HepG2 (cell line): ENCODE results near the gene FAF2. TPM values are rescaled to one million over a fixed set of nuclear protein-coding genes. Genes with fewer than 3 reads are reported as not detected.

ENCODE experiments used
- AGO2 ChIP-seq: fragments of 200-400 bp; formaldehyde crosslinking; optimal IDR thresholded peaks from 2 replicates; pipeline ENCODE3; 2017; ENCODE audit warnings: mild to moderate bottlenecking, low read depth, low read length, moderate library complexity
- BHLHE40 ChIP-seq: IDR thresholded peaks from 2 replicates; pipeline ENCODE4 v1.6.1; 2011; ENCODE audit warnings: low read length, improper control_type of control experiment
- GABPB1 ChIP-seq: IDR thresholded peaks from 2 replicates; pipeline ENCODE4 v1.6.1; 2016; ENCODE audit warnings: mild to moderate bottlenecking, missing genetic modification reagents, moderate library complexity, missing compliant biosample characterization
- HNF4A ChIP-seq: sonication (generic); formaldehyde crosslinking; IDR thresholded peaks from 2 replicates; pipeline ENCODE4 v1.4.0; 2020; ENCODE audit warnings: missing genetic modification reagents
- HNRNPUL1 ChIP-seq: fragments of 200-400 bp; formaldehyde crosslinking; IDR thresholded peaks from 2 replicates; pipeline ENCODE4 v1.6.1; 2017; ENCODE audit warnings: low read depth, mild to moderate bottlenecking, low read length, moderate library complexity
- HOXA3 ChIP-seq: sonication (generic); formaldehyde crosslinking; IDR thresholded peaks from 2 replicates; pipeline ENCODE4 v1.5.0; 2020; ENCODE audit warnings: missing genetic modification reagents
- KLF16 ChIP-seq, 2 experiments: sonication (generic) in 1 of 2; formaldehyde crosslinking in 1 of 2; IDR thresholded peaks; 2 replicates each; pipeline versions ENCODE4 v1.6.1 to v1.8.0; 2016 to 2023; ENCODE audit warnings: missing genetic modification reagents in 2 of 2, missing compliant biosample characterization in 1 of 2
- MAFF ChIP-seq: IDR thresholded peaks from 2 replicates; pipeline ENCODE4 v1.6.1; 2011; ENCODE audit warnings: low read depth, low read length, improper control_type of control experiment
- RARA ChIP-seq: IDR thresholded peaks from 2 replicates; pipeline ENCODE4 v1.6.1; 2016; ENCODE audit warnings: missing genetic modification reagents, missing compliant biosample characterization
- SMC3 ChIP-seq: IDR thresholded peaks from 2 replicates; pipeline ENCODE4 v1.6.1; 2011; ENCODE audit warnings: low read length, improper control_type of control experiment
- ZKSCAN1 ChIP-seq: fragments of 150-350 bp; IDR thresholded peaks from 2 replicates; pipeline ENCODE4 v1.6.1; 2014; ENCODE audit warnings: low read length
- polyA plus RNA-seq, 8 experiments: library from polyadenylated mRNA; depleted of rRNA in 3 of 8; stranded (reverse) in 7 of 8; unstranded in 1 of 8; fragments of >200 nt; fragmentation: Illumina TruSeq in 4 of 8; extraction: Trizol in 4 of 8; gene quantifications; 2 replicates each; pipeline versions ENCODE4 v1.2.1 to v1.2.3, GENCODE V29; 2011 to 2016; ENCODE audit warnings: low read depth in 4 of 8, missing spikeins in 1 of 8, mixed read lengths in 1 of 8; ENCODE audit not compliant: insufficient read depth in 1 of 8
- total RNA-seq, 5 experiments: library from RNA; depleted of rRNA; stranded (reverse); fragments of >200 nt; fragmentation: Illumina TruSeq; extraction: Trizol; gene quantifications; 2 replicates each; pipeline ENCODE4 v1.2.3, GENCODE V29; 2016; ENCODE audit warnings: low read depth in 1 of 5
- TF ChIP-seq, protein P1 (sequence below): sonication (generic); formaldehyde crosslinking; IDR thresholded peaks from 2 replicates; pipeline ENCODE4 v1.5.0; 2020; ENCODE audit warnings: mild to moderate bottlenecking, missing genetic modification reagents, borderline replicate concordance
- TF ChIP-seq, protein P2 (sequence below): IDR thresholded peaks from 2 replicates; pipeline ENCODE4 v1.4.0; 2020; ENCODE audit warnings: mild to moderate bottlenecking, missing genetic modification reagents
- TF ChIP-seq, protein P3 (sequence below): sonication (generic); formaldehyde crosslinking; conservative IDR thresholded peaks from 2 replicates; pipeline ENCODE4 v1.4.0; 2020; ENCODE audit warnings: missing genetic modification reagents
- TF ChIP-seq, protein P4 (sequence below), 2 experiments: sonication (generic) in 1 of 2; formaldehyde crosslinking in 1 of 2; IDR thresholded peaks; 2 replicates each; pipeline versions ENCODE4 v1.6.1 to v1.9.0; 2014 to 2022; ENCODE audit warnings: antibody characterized with exemption in 1 of 2, borderline replicate concordance in 1 of 2, inconsistent platforms in 1 of 2, low read depth in 1 of 2, missing genetic modification reagents in 1 of 2

The FAF2 gene
- total and polyA plus RNA-seq, 2 of the 13 experiments (the other 11 are each of a cell fraction or from before 2014, with no cell fraction given): 27.8 to 34.3 TPM

DNA sequence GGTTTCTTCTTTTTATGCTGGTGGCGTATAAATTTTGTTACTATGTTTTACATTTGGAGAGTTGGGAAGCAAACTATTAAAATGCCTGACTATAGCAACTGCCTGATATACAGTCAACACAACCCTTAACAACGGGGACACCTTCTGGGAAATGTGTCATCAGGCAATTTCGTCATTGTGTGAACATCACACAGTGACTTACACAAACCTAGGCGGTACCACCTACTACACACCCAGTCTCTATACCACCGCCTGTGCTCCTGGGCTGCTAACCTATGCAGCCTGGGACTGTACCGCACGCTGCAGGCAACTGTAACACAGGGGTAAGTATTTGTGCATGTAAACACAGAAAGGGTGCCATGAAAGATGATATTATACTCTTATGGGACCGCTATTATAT, 99.6 kb downstream of the FAF2 start (continued):
- TF ChIP-seq AGO2: no peak
- 0 out of 4 replicates have a peak, but pooled peaks of 1 of the 2 experiments have one; percentile 50 for TF ChIP-seq KLF16 (CRISPR knock-in tag; IDR thresholded peaks at IDR 0.05)
- peak; percentile 40; the same call in 1 of the 2 replicates for TF ChIP-seq RARA (CRISPR knock-in tag)
- TF ChIP-seq, protein P1, sequence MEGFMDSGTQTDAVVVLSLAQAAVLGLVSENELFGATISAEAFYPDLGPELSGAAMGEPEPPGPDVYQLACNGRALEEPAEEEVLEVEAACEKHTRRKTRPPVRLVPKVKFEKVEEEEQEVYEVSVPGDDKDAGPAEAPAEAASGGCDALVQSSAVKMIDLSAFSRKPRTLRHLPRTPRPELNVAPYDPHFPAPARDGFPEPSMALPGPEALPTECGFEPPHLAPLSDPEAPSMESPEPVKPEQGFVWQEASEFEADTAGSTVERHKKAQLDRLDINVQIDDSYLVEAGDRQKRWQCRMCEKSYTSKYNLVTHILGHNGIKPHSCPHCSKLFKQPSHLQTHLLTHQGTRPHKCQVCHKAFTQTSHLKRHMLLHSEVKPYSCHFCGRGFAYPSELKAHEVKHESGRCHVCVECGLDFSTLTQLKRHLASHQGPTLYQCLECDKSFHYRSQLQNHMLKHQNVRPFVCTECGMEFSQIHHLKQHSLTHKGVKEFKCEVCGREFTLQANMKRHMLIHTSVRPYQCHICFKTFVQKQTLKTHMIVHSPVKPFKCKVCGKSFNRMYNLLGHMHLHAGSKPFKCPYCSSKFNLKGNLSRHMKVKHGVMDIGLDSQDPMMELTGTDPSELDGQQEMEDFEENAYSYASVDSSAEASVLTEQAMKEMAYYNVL (CRISPR knock-in tag): no peak
- peak; percentile 35; the same call in 1 of the 2 replicates for TF ChIP-seq HOXA3 (CRISPR knock-in tag)
- TF ChIP-seq GABPB1 (CRISPR knock-in tag): no peak
- TF ChIP-seq, protein P2, sequence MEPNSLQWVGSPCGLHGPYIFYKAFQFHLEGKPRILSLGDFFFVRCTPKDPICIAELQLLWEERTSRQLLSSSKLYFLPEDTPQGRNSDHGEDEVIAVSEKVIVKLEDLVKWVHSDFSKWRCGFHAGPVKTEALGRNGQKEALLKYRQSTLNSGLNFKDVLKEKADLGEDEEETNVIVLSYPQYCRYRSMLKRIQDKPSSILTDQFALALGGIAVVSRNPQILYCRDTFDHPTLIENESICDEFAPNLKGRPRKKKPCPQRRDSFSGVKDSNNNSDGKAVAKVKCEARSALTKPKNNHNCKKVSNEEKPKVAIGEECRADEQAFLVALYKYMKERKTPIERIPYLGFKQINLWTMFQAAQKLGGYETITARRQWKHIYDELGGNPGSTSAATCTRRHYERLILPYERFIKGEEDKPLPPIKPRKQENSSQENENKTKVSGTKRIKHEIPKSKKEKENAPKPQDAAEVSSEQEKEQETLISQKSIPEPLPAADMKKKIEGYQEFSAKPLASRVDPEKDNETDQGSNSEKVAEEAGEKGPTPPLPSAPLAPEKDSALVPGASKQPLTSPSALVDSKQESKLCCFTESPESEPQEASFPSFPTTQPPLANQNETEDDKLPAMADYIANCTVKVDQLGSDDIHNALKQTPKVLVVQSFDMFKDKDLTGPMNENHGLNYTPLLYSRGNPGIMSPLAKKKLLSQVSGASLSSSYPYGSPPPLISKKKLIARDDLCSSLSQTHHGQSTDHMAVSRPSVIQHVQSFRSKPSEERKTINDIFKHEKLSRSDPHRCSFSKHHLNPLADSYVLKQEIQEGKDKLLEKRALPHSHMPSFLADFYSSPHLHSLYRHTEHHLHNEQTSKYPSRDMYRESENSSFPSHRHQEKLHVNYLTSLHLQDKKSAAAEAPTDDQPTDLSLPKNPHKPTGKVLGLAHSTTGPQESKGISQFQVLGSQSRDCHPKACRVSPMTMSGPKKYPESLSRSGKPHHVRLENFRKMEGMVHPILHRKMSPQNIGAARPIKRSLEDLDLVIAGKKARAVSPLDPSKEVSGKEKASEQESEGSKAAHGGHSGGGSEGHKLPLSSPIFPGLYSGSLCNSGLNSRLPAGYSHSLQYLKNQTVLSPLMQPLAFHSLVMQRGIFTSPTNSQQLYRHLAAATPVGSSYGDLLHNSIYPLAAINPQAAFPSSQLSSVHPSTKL (CRISPR knock-in tag): peak; percentile 53
- TF ChIP-seq ZKSCAN1: peak; percentile 54; the same call in 1 of the 2 replicates
- peak; percentile 28; the same call in 1 of the 2 replicates for TF ChIP-seq MAFF
- TF ChIP-seq SMC3: 0 out of 2 replicates have a peak, but pooled peaks have one; percentile 6
- TF ChIP-seq, protein P3, sequence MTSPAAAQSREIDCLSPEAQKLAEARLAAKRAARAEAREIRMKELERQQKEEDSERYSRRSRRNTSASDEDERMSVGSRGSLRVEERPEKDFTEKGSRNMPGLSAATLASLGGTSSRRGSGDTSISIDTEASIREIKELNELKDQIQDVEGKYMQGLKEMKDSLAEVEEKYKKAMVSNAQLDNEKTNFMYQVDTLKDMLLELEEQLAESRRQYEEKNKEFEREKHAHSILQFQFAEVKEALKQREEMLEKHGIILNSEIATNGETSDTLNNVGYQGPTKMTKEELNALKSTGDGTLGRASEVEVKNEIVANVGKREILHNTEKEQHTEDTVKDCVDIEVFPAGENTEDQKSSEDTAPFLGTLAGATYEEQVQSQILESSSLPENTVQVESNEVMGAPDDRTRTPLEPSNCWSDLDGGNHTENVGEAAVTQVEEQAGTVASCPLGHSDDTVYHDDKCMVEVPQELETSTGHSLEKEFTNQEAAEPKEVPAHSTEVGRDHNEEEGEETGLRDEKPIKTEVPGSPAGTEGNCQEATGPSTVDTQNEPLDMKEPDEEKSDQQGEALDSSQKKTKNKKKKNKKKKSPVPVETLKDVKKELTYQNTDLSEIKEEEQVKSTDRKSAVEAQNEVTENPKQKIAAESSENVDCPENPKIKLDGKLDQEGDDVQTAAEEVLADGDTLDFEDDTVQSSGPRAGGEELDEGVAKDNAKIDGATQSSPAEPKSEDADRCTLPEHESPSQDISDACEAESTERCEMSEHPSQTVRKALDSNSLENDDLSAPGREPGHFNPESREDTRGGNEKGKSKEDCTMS (CRISPR knock-in tag): no peak
- TF ChIP-seq HNRNPUL1: no peak
- peak; percentile 51; the same call in 1 of the 2 replicates for TF ChIP-seq BHLHE40
- TF ChIP-seq HNF4A (CRISPR knock-in tag): 0 out of 2 replicates have a peak, but pooled peaks have one; percentile 10
- TF ChIP-seq, protein P4, sequence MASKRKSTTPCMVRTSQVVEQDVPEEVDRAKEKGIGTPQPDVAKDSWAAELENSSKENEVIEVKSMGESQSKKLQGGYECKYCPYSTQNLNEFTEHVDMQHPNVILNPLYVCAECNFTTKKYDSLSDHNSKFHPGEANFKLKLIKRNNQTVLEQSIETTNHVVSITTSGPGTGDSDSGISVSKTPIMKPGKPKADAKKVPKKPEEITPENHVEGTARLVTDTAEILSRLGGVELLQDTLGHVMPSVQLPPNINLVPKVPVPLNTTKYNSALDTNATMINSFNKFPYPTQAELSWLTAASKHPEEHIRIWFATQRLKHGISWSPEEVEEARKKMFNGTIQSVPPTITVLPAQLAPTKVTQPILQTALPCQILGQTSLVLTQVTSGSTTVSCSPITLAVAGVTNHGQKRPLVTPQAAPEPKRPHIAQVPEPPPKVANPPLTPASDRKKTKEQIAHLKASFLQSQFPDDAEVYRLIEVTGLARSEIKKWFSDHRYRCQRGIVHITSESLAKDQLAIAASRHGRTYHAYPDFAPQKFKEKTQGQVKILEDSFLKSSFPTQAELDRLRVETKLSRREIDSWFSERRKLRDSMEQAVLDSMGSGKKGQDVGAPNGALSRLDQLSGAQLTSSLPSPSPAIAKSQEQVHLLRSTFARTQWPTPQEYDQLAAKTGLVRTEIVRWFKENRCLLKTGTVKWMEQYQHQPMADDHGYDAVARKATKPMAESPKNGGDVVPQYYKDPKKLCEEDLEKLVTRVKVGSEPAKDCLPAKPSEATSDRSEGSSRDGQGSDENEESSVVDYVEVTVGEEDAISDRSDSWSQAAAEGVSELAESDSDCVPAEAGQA (IDR thresholded peaks at IDR 0.05; ENCODE audit: low read depth): no peak
- TF ChIP-seq, protein P4 (CRISPR knock-in tag; IDR thresholded peaks at IDR 0.05; ENCODE audit: borderline replicate concordance): no peak
